Measurements from ENCODE around the gene SPIRE2. TPM values are rescaled to one million over a fixed set of nuclear protein-coding genes. Genes with fewer than 3 reads are reported as not detected.
A peak's percentile ranks its signal among the peaks of the same experiment; 100 is the strongest.
"Not testable (repeated sequence)": the region's sequence is repeated elsewhere in the genome, so short reads cannot be mapped to it uniquely, and the experiment has no call there.

SPIRE2 gene
- total RNA-seq = 1 to 10 TPM; 1.9 to 2.6 TPM

GRCh38 chr16:89828199-89828869, at the start of gene SPIRE2:
TSS of gene SPIRE2 (plus strand) at chr16:89828475. CDS start at chr16:89828551, 76 bp downstream.
- H3K9me3 Mint-ChIP-seq = no peaks in the 10 kb centered on the region
- ATAC-seq (peak; percentile 89 to 94), DNase-seq (ENCODE audit: low spot score in 2 of 2) (peak in 1 of 2 donors; percentile 78)
- H3K36me3 Mint-ChIP-seq = no peaks in the 10 kb centered on the region
- H3K27ac Mint-ChIP-seq = no peak within 1 kb of the TSS

GRCh38 chr16:89779231-89779908, 48.9 kb upstream of the SPIRE2 start:
- Mint-ChIP-seq H3K27ac (no peak overlapping the region), H3K9me3 (no peaks in the 10 kb centered on the region), H3K36me3 (peaks cover 27 to 30% of the 10 kb centered on the region in 2 donors)
- no peak for ATAC-seq
- no peak for DNase-seq (ENCODE audit: low spot score in 2 of 2)

GRCh38 chr16:89779909-89780305, 48.4 kb upstream of the SPIRE2 start:
- ATAC-seq = no peak
- DNase-seq (ENCODE audit: low spot score in 2 of 2) = no peak
- Mint-ChIP-seq H3K27ac (no peak overlapping the region), H3K9me3 (no peaks in the 10 kb centered on the region), H3K36me3 (peaks cover 32 to 36% of the 10 kb centered on the region in 2 donors)

GRCh38 chr16:89782489-89782888, 45.8 kb upstream of the SPIRE2 start:
- Mint-ChIP-seq H3K9me3 (no peaks in the 10 kb centered on the region), H3K36me3 (peaks cover 34 to 35% of the 10 kb centered on the region in 2 donors), H3K27ac (no peak overlapping the region)
- DNase-seq (ENCODE audit: low spot score in 2 of 2) (no peak), ATAC-seq (no peak)

- peaks cover 33 to 34% of the 10 kb centered on the region in 2 donors for H3K36me3 Mint-ChIP-seq
- not testable (repeated sequence) for DNase-seq (ENCODE audit: low spot score in 2 of 2); ATAC-seq; H3K9me3 Mint-ChIP-seq; H3K27ac Mint-ChIP-seq
These were observed 44.3 kb upstream of the SPIRE2 start for GRCh38 chr16:89783952-89784351.

- DNase-seq (ENCODE audit: low spot score in 2 of 2) (no peak), ATAC-seq (no peak)
- Mint-ChIP-seq H3K9me3 (no peaks in the 10 kb centered on the region), H3K27ac (no peak overlapping the region), H3K36me3 (peaks cover 28 to 32% of the 10 kb centered on the region in 2 donors)
These were observed 43.9 kb upstream of the SPIRE2 start for GRCh38 chr16:89784406-89784805.

- Mint-ChIP-seq H3K36me3 (peaks cover 21 to 23% of the 10 kb centered on the region in 2 donors), H3K27ac (peak overlapping the region in 1 of 2 donors; percentile 52), H3K9me3 (no peaks in the 10 kb centered on the region)
- ATAC-seq (no peak), DNase-seq (ENCODE audit: low spot score in 2 of 2) (no peak)
These were observed 42.6 kb upstream of the SPIRE2 start for GRCh38 chr16:89785523-89786155.

- H3K36me3 Mint-ChIP-seq = peaks cover 29 to 34% of the 10 kb centered on the region in 2 donors
- H3K27ac Mint-ChIP-seq = no peak overlapping the region
- no peak for ATAC-seq
These were observed 41.6 kb upstream of the SPIRE2 start for GRCh38 chr16:89786474-89787364.

GRCh38 chr16:89787365-89787805, 40.9 kb upstream of the SPIRE2 start:
- peak overlapping the region in 1 of 2 donors; percentile 23 for H3K27ac Mint-ChIP-seq
- no peaks in the 10 kb centered on the region for H3K9me3 Mint-ChIP-seq
- peaks cover 35 to 40% of the 10 kb centered on the region in 2 donors for H3K36me3 Mint-ChIP-seq
- DNase-seq (ENCODE audit: low spot score in 2 of 2) (no peak), ATAC-seq (no peak)

More at GRCh38 chr16:89786474-89787364, 41.6 kb upstream of the SPIRE2 start:
- DNase-seq (ENCODE audit: low spot score in 2 of 2) = no peak
- no peaks in the 10 kb centered on the region for H3K9me3 Mint-ChIP-seq

GRCh38 chr16:89791278-89791995, 36.8 kb upstream of the SPIRE2 start:
- no peak for ATAC-seq
- Mint-ChIP-seq H3K9me3 (no peaks in the 10 kb centered on the region), H3K36me3 (peaks cover 20 to 22% of the 10 kb centered on the region in 2 donors), H3K27ac (no peak overlapping the region)
- no peak for DNase-seq (ENCODE audit: low spot score in 2 of 2)

GRCh38 chr16:89793092-89793491, 35.2 kb upstream of the SPIRE2 start:
- not testable (repeated sequence) for H3K9me3 Mint-ChIP-seq, H3K27ac Mint-ChIP-seq, ATAC-seq
- peak in 1 of 2 donors; percentile 35 for DNase-seq (ENCODE audit: low spot score in 2 of 2)
- H3K36me3 Mint-ChIP-seq = peaks cover 20 to 22% of the 10 kb centered on the region in 2 donors

- Mint-ChIP-seq H3K27ac (no peak overlapping the region), H3K9me3 (no peaks in the 10 kb centered on the region), H3K36me3 (peaks cover 24 to 29% of the 10 kb centered on the region in 2 donors)
- DNase-seq (ENCODE audit: low spot score in 2 of 2) (no peak), ATAC-seq (no peak)
These were observed 34.3 kb upstream of the SPIRE2 start for GRCh38 chr16:89793955-89794354.

- H3K27ac Mint-ChIP-seq = no peak overlapping the region
- DNase-seq (ENCODE audit: low spot score in 2 of 2) (no peak), ATAC-seq (no peak)
- peaks cover 30 to 38% of the 10 kb centered on the region in 2 donors for H3K36me3 Mint-ChIP-seq
- no peaks in the 10 kb centered on the region for H3K9me3 Mint-ChIP-seq
These were observed 32.6 kb upstream of the SPIRE2 start for GRCh38 chr16:89795676-89796075.

GRCh38 chr16:89796104-89796503, 32.2 kb upstream of the SPIRE2 start:
- ATAC-seq (no peak), DNase-seq (ENCODE audit: low spot score in 2 of 2) (no peak)
- no peaks in the 10 kb centered on the region for H3K9me3 Mint-ChIP-seq
- peaks cover 28 to 34% of the 10 kb centered on the region in 2 donors for H3K36me3 Mint-ChIP-seq
- no peak overlapping the region for H3K27ac Mint-ChIP-seq

- H3K36me3 Mint-ChIP-seq = peaks cover 17 to 22% of the 10 kb centered on the region in 2 donors
- H3K9me3 Mint-ChIP-seq = no peaks in the 10 kb centered on the region
- DNase-seq (ENCODE audit: low spot score in 2 of 2) (no peak), ATAC-seq (no peak)
- no peak overlapping the region for H3K27ac Mint-ChIP-seq
These were observed 30.1 kb upstream of the SPIRE2 start for GRCh38 chr16:89798126-89798525.

Measured in activated naive CD4-positive, alpha-beta T cell treated with anti-CD3 and anti-CD28 coated beads, Interleukin-2, amount 50 U/mL, for 72 hours (primary cell).